Panc1 (cell line): ENCODE data around the gene C11orf58.

Source experiments
- CTCF ChIP-seq: fragments of 450-650 bp; IDR thresholded peaks from 2 replicates; pipeline ENCODE4 v1.5.1; 2017; ENCODE audit warnings: mild to moderate bottlenecking
- REST ChIP-seq, 2 experiments: IDR thresholded peaks; 2 replicates each; pipeline ENCODE4 v1.6.1; 2011 to 2012; ENCODE audit warnings: low read depth in 2 of 2, control low read depth in 1 of 2, low read length in 1 of 2, mild to moderate bottlenecking in 1 of 2, moderate library complexity in 1 of 2; ENCODE audit not compliant: insufficient read depth in 1 of 2
- SIN3A ChIP-seq: IDR thresholded peaks from 2 replicates; pipeline ENCODE4 v1.6.1; 2012; ENCODE audit warnings: low read depth, mild to moderate bottlenecking, low read length, moderate library complexity, borderline replicate concordance; ENCODE audit not compliant: insufficient read depth
- TCF7L2 ChIP-seq: IDR thresholded peaks from 2 replicates; pipeline ENCODE4 v1.6.1; 2011; ENCODE audit warnings: mild to moderate bottlenecking, low read depth, low read length, inconsistent platforms

- TF ChIP-seq CTCF (no peak), SIN3A (no peak), REST (IDR thresholded peaks at IDR 0.05; ENCODE audit: insufficient read depth in 1 of 2, low read depth in 2 of 2, low read length in 1 of 2) (no peak), TCF7L2 (no peak)
These were observed 52.2 kb downstream of the C11orf58 start for GRCh38 chr11:16790486-16791190.
